Tibial nerve (tissue), 4 donors: Measurements from ENCODE around the gene ZC3H12A.

Experiments used
- CTCF ChIP-seq, 5 experiments: fragments of 200-600 bp in 3 of 5; fragments of 450-650 bp in 2 of 5; sonication (generic) in 3 of 5; IDR thresholded peaks; one replicate each; pipeline ENCODE4 v1.5.1; 2016 to 2019; ENCODE audit warnings: antibody characterized with exemption in 5 of 5, mild to moderate bottlenecking in 3 of 5, moderate library complexity in 2 of 5
- EP300 ChIP-seq, 2 donors: sonication (generic); formaldehyde crosslinking; IDR thresholded peaks; one replicate each; pipeline ENCODE4 v1.6.1; 2017; ENCODE audit warnings: antibody characterized with exemption in 2 of 2, mild to moderate bottlenecking in 1 of 2
- POLR2A ChIP-seq, 2 donors: fragments of 450-650 bp; IDR thresholded peaks; one replicate each; pipeline ENCODE4 v1.6.1; 2017; ENCODE audit warnings: antibody characterized with exemption in 2 of 2, mild to moderate bottlenecking in 2 of 2, moderate library complexity in 2 of 2

DNA sequence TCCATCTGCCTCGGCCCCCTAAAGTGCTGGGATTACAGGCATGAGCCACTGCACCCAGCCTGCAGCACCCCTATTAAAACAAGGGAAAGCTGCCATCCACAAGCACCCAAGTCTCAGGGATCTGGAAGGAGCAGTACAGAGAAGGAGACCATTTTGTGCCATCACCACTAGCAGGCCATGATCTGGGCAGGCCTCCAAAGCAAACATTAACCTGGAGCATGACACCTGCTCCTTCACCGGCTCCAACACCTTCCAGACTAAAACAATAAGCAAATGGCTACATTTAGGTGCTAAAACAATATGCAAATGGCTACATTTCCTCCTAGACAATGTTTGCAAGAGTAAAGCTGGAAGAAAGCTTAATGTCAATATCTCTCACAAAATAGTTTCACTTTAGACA lies 23.5 kb downstream of the ZC3H12A start:
- TF ChIP-seq POLR2A (IDR thresholded peaks at IDR 0.05), result no peak
- no peak for TF ChIP-seq EP300 (IDR thresholded peaks at IDR 0.05)
- TF ChIP-seq CTCF (IDR thresholded peaks at IDR 0.05), result no peak
